Measurements from ENCODE around the gene BIK.

- no peak for TF ChIP-seq CTCF (IDR thresholded peaks at IDR 0.05)
- TF ChIP-seq POLR2AphosphoS5 (IDR thresholded peaks at IDR 0.05), result no peak
- TF ChIP-seq EP300 (IDR thresholded peaks at IDR 0.05), result no peak
- TF ChIP-seq POLR2A (IDR thresholded peaks at IDR 0.05), result no peak
These were observed 50.1 kb downstream of the BIK start for GRCh38 chr22:43160497-43161126.
